Transverse colon (tissue), 4 donors: Measurements from ENCODE around the gene NDUFS7. TPM values are rescaled to one million over a fixed set of nuclear protein-coding genes. Genes with fewer than 3 reads are reported as not detected.

Experiments used
- DNase-seq: peaks from one replicate; pipeline ENCODE4 v3.0.0-alpha.2; 2019
- H3K27ac ChIP-seq, 4 donors: fragments of 200-600 bp; sonication (generic); 2 replicates each; pipeline ENCODE4 v1.5.1; 2016 to 2018; ENCODE audit warnings: inconsistent platforms in 4 of 4
- H3K27me3 ChIP-seq: fragments of 200-600 bp; sonication (generic); 2 replicates; pipeline ENCODE4 v1.5.1; 2017; ENCODE audit warnings: inconsistent platforms
- H3K36me3 ChIP-seq, 4 donors: fragments of 200-600 bp; sonication (generic); 2 replicates each; pipeline ENCODE4 v1.5.1; 2017 to 2019; ENCODE audit warnings: inconsistent platforms in 4 of 4
- H3K4me1 ChIP-seq, 4 donors: fragments of 200-600 bp; sonication (generic); 2 replicates each; pipeline ENCODE4 v1.5.1; 2017 to 2020; ENCODE audit warnings: inconsistent platforms in 4 of 4
- H3K4me3 ChIP-seq, 4 donors: fragments of 200-600 bp; sonication (generic); 1 replicate in 1 of 4; 2 replicates in 3 of 4; pipeline versions ENCODE4 v1.5.1 to v1.6.1; 2017 to 2019; ENCODE audit warnings: inconsistent platforms in 4 of 4
- H3K9me3 ChIP-seq, 2 donors: fragments of 200-600 bp; sonication (generic); 2 replicates each; pipeline ENCODE4 v1.5.1; 2017 to 2019; ENCODE audit warnings: inconsistent platforms in 2 of 2
- CTCF ChIP-seq, 5 experiments: fragments of 200-600 bp in 3 of 5; fragments of 450-650 bp in 2 of 5; sonication (generic) in 3 of 5; IDR thresholded peaks; 1 replicate in 2 of 5; 2 replicates in 3 of 5; pipeline ENCODE4 v1.5.1; 2016 to 2017; ENCODE audit warnings: antibody characterized with exemption in 5 of 5, inconsistent platforms in 3 of 5, mild to moderate bottlenecking in 2 of 5, moderate library complexity in 1 of 5
- EP300 ChIP-seq: sonication (generic); formaldehyde crosslinking; IDR thresholded peaks from one replicate; pipeline ENCODE4 v1.6.1; 2017; ENCODE audit warnings: antibody characterized with exemption, low read depth
- POLR2A ChIP-seq: fragments of 450-650 bp; IDR thresholded peaks from one replicate; pipeline ENCODE4 v1.6.1; 2016; ENCODE audit warnings: antibody characterized with exemption, mild to moderate bottlenecking, moderate library complexity
- POLR2AphosphoS5 ChIP-seq, 3 donors: sonication (generic); formaldehyde crosslinking; IDR thresholded peaks; one replicate each; pipeline ENCODE4 v1.6.1; 2016; ENCODE audit warnings: antibody characterized with exemption in 3 of 3
- WGBS, 2 donors: methylation state at CpG; one replicate each; pipeline ENCODE4 v1.1.5; 2018; ENCODE audit warnings: low coverage in 1 of 2; 5-methylcytosine and 5-hydroxymethylcytosine counted together
- in situ Hi-C, 4 donors: fragments of 200-750 bp; cut with MboI; loops; one replicate each; pipeline versions ENCODE4 v1.15.0 to v1.15.1; 2017; ENCODE audit warnings: low sequenced_read_pairs in 3 of 4, low pct_ligation_motif_present in 1 of 4, low pct_unique_long_range_greater_than_20kb in 1 of 4
- intact Hi-C: fragments of 100-400 bp; cut with DNase I; formaldehyde crosslinking; loops from one replicate; pipeline ENCODE4 v1.15.1; 2023; ENCODE audit warnings: low total_unique reads
- total RNA-seq, 4 donors: library from RNA; depleted of rRNA; stranded (reverse); fragments of >200 nt; gene quantifications; one replicate each; pipeline ENCODE4 v1.1.0, GENCODE V29; 2016

The NDUFS7 gene
- total RNA-seq, 4 donors from 2014 or later = 32.2 to 196 (median 156) TPM

- Histone ChIP-seq H3K27ac (no peak overlapping the region), H3K36me3 (no peaks in the 10 kb centered on the region), H3K9me3 (no peaks in the 10 kb centered on the region), H3K4me1 (peaks cover 3 to 7% (median 5%) of the 10 kb centered on the region in 4 donors), H3K27me3 (no peaks in the 10 kb centered on the region), H3K4me3 (no peak overlapping the region)
- in situ Hi-C loops (no loop called here), intact Hi-C loops (no loop called here)
- DNase-seq = no peak
- WGBS, 2 donors = 86 to 91% methylated on average over 10 to 18 of the region's 18 CpGs
- no peak for TF ChIP-seq POLR2AphosphoS5 (IDR thresholded peaks at IDR 0.05)
- TF ChIP-seq EP300 = no peak
- TF ChIP-seq POLR2A = no peak
- TF ChIP-seq CTCF (IDR thresholded peaks at IDR 0.05) = no peak
These were observed 34.5 kb upstream of the NDUFS7 start for GRCh38 chr19:1349211-1349610.

GRCh38 chr19:1350867-1351266 lies 32.8 kb upstream of the NDUFS7 start:
- WGBS, 2 donors = 64% methylated on average over 5 of the region's 5 CpGs; no CpG with 5 or more reads in 1 of the 2 donors
- Histone ChIP-seq H3K9me3 (no peaks in the 10 kb centered on the region), H3K27ac (no peak overlapping the region), H3K4me3 (no peak overlapping the region), H3K27me3 (no peaks in the 10 kb centered on the region), H3K36me3 (no peaks in the 10 kb centered on the region), H3K4me1 (peaks cover 6 to 12% (median 11%) of the 10 kb centered on the region in 4 donors)
- in situ Hi-C loops (no loop called here), intact Hi-C loops (no loop called here)
- TF ChIP-seq POLR2AphosphoS5 (IDR thresholded peaks at IDR 0.05) (no peak), CTCF (IDR thresholded peaks at IDR 0.05) (no peak), EP300 (no peak), POLR2A (no peak)
- no peak for DNase-seq

GRCh38 chr19:1351381-1351851 lies 32.3 kb upstream of the NDUFS7 start:
- Histone ChIP-seq H3K9me3 (no peaks in the 10 kb centered on the region), H3K36me3 (no peaks in the 10 kb centered on the region), H3K27me3 (no peaks in the 10 kb centered on the region), H3K4me1 (peaks cover 6 to 18% (median 16%) of the 10 kb centered on the region in 4 donors), H3K4me3 (no peak overlapping the region), H3K27ac (no peak overlapping the region)
- WGBS, 2 donors = 83 to 87% methylated on average over 14 to 21 of the region's 21 CpGs
- in situ Hi-C loops = no loop called here
- TF ChIP-seq POLR2AphosphoS5 (IDR thresholded peaks at IDR 0.05) (no peak), CTCF (IDR thresholded peaks at IDR 0.05) (no peak), POLR2A (no peak), EP300 (no peak)
- intact Hi-C loops = no loop called here
- DNase-seq = no peak

- no peaks in the 10 kb centered on the region for H3K9me3 ChIP-seq
- no peaks in the 10 kb centered on the region for H3K27me3 ChIP-seq
- H3K27ac ChIP-seq = no peak overlapping the region
- intact Hi-C loops = no loop called here
- 92 to 100% methylated on average over 1 to 9 of the region's 9 CpGs for WGBS, 2 donors
- no peak for DNase-seq
- H3K4me1 ChIP-seq = peaks cover 11 to 25% (median 22%) of the 10 kb centered on the region in 4 donors
- no peaks in the 10 kb centered on the region for H3K36me3 ChIP-seq
- in situ Hi-C loops = no loop called here
- H3K4me3 ChIP-seq = no peak overlapping the region
- no peak for TF ChIP-seq CTCF (IDR thresholded peaks at IDR 0.05)
- TF ChIP-seq EP300 = no peak
- TF ChIP-seq POLR2A = no peak
- TF ChIP-seq POLR2AphosphoS5 (IDR thresholded peaks at IDR 0.05) = no peak
These were observed 30.6 kb upstream of the NDUFS7 start for GRCh38 chr19:1353144-1353543.
